Osteocyte (in vitro differentiated cells): Measurements from ENCODE around the gene TMEM18. TPM values are rescaled to one million over a fixed set of nuclear protein-coding genes. Genes with fewer than 3 reads are reported as not detected.

Experiments
- DNase-seq: peaks from one replicate; pipeline ENCODE4 v3.0.0; 2021; ENCODE audit warnings: mixed read lengths; ENCODE audit not compliant: unreplicated experiment; ENCODE audit errors: extremely low spot score
- H3K27ac Mint-ChIP-seq: one replicate; pipeline ENCODE4 v1.8.0; 2021; ENCODE audit warnings: mild to moderate bottlenecking, mixed read lengths; ENCODE audit not compliant: unreplicated experiment
- H3K27me3 Mint-ChIP-seq: one replicate; pipeline ENCODE4 v1.8.0; 2021; ENCODE audit warnings: mixed read lengths; ENCODE audit not compliant: unreplicated experiment
- H3K36me3 Mint-ChIP-seq: one replicate; pipeline ENCODE4 v1.8.0; 2021; ENCODE audit warnings: mixed read lengths; ENCODE audit not compliant: unreplicated experiment
- H3K4me1 Mint-ChIP-seq: one replicate; pipeline ENCODE4 v1.8.0; 2021; ENCODE audit warnings: mixed read lengths; ENCODE audit not compliant: unreplicated experiment
- H3K4me3 Mint-ChIP-seq: one replicate; pipeline ENCODE4 v1.8.0; 2021; ENCODE audit warnings: mild to moderate bottlenecking, moderate library complexity, mixed read lengths; ENCODE audit not compliant: unreplicated experiment
- H3K9me3 Mint-ChIP-seq: one replicate; pipeline ENCODE4 v1.8.0; 2021; ENCODE audit warnings: mixed read lengths; ENCODE audit not compliant: unreplicated experiment
- CTCF ChIP-seq: fragments of 200-600 bp; sonication (generic); IDR thresholded peaks from 2 replicates; pipeline ENCODE4 v1.5.0; 2021; ENCODE audit warnings: antibody characterized with exemption, mild to moderate bottlenecking, moderate library complexity
- total RNA-seq: library from RNA; stranded (reverse); gene quantifications from 2 replicates; pipeline ENCODE4 v1.2.1, GENCODE V29; 2021

The TMEM18 gene
- total RNA-seq, 1 donor from 2014 or later, result 32.8 TPM

GRCh38 chr2:654896-655295, 22.3 kb downstream of the TMEM18 start:
- peak; percentile 54 for DNase-seq
- no peak overlapping the region for H3K4me3 Mint-ChIP-seq
- peaks cover 29% of the 10 kb centered on the region for H3K27me3 Mint-ChIP-seq
- TF ChIP-seq CTCF, result no peak
- no peak overlapping the region for H3K27ac Mint-ChIP-seq
- no peaks in the 10 kb centered on the region for H3K4me1 Mint-ChIP-seq
- H3K36me3 Mint-ChIP-seq, result no peaks in the 10 kb centered on the region
- H3K9me3 Mint-ChIP-seq, result no peaks in the 10 kb centered on the region

- H3K27me3 Mint-ChIP-seq, result peaks cover 20% of the 10 kb centered on the region
These were observed 23.4 kb downstream of the TMEM18 start for GRCh38 chr2:653645-654425.

GRCh38 chr2:652881-653480, 24.2 kb downstream of the TMEM18 start:
- DNase-seq, result peak; percentile 53
- Mint-ChIP-seq H3K27me3 (peaks cover 15% of the 10 kb centered on the region), H3K4me3 (no peak overlapping the region), H3K4me1 (peaks cover 4% of the 10 kb centered on the region), H3K9me3 (no peaks in the 10 kb centered on the region), H3K36me3 (no peaks in the 10 kb centered on the region), H3K27ac (no peak overlapping the region)
- TF ChIP-seq CTCF, result no peak

More at GRCh38 chr2:653645-654425, 23.4 kb downstream of the TMEM18 start:
- H3K4me1 Mint-ChIP-seq, result peaks cover 4% of the 10 kb centered on the region
- H3K4me3 Mint-ChIP-seq, result no peak overlapping the region
- H3K27ac Mint-ChIP-seq, result no peak overlapping the region
- peak; percentile 77 for DNase-seq
- no peak for TF ChIP-seq CTCF
- no peaks in the 10 kb centered on the region for H3K36me3 Mint-ChIP-seq
- H3K9me3 Mint-ChIP-seq, result no peaks in the 10 kb centered on the region

- Mint-ChIP-seq H3K4me3 (no peak overlapping the region), H3K36me3 (no peaks in the 10 kb centered on the region), H3K9me3 (no peaks in the 10 kb centered on the region), H3K27me3 (peaks cover 11% of the 10 kb centered on the region), H3K27ac (no peak overlapping the region), H3K4me1 (peaks cover 4% of the 10 kb centered on the region)
- no peak for TF ChIP-seq CTCF
- peak; percentile 71 for DNase-seq
These were observed 25.2 kb downstream of the TMEM18 start for GRCh38 chr2:651951-652373.
